ENCODE measurements around the gene FHL3.

DNA sequence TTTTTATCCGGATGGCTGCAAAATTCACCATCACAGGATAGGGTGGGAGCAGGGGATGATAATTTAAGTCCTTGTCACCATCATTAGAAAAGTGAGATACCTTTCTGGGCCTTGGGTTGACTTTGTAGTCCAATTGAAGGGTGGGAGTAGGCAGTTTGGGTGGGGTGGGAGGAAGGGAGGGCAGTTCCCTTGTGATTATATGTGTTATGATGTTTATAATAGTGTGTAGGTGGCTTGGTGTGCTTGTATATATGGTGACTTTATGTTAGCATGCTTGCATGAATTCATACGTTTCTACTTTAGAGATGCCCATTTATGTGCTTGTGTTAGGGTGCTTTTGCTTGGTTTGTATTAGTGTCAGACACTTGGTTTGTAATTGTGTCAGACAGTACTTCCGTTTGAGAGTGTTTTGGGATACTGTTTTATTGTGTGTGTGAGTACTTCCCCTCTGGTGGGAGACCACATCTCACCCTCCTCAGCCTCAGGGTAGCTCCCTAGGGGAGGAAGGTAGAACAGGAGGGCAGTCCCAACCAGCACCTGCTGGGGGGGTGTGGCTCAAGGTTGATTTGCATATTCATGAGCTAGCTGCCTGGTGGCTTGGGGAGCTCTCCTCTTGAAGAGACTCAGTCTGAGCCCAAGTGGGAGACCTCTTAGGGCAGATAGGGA, 47.6 kb upstream of the FHL3 start:
- TF ChIP-seq, protein P1, sequence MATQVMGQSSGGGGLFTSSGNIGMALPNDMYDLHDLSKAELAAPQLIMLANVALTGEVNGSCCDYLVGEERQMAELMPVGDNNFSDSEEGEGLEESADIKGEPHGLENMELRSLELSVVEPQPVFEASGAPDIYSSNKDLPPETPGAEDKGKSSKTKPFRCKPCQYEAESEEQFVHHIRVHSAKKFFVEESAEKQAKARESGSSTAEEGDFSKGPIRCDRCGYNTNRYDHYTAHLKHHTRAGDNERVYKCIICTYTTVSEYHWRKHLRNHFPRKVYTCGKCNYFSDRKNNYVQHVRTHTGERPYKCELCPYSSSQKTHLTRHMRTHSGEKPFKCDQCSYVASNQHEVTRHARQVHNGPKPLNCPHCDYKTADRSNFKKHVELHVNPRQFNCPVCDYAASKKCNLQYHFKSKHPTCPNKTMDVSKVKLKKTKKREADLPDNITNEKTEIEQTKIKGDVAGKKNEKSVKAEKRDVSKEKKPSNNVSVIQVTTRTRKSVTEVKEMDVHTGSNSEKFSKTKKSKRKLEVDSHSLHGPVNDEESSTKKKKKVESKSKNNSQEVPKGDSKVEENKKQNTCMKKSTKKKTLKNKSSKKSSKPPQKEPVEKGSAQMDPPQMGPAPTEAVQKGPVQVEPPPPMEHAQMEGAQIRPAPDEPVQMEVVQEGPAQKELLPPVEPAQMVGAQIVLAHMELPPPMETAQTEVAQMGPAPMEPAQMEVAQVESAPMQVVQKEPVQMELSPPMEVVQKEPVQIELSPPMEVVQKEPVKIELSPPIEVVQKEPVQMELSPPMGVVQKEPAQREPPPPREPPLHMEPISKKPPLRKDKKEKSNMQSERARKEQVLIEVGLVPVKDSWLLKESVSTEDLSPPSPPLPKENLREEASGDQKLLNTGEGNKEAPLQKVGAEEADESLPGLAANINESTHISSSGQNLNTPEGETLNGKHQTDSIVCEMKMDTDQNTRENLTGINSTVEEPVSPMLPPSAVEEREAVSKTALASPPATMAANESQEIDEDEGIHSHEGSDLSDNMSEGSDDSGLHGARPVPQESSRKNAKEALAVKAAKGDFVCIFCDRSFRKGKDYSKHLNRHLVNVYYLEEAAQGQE (IDR thresholded peaks at IDR 0.05; ENCODE audit: insufficient read depth in 1 of 2, low read depth in 2 of 2, low read length in 1 of 2): no peak
- TF ChIP-seq CTCF (IDR thresholded peaks at IDR 0.05): no peak
